Activated CD4-positive, alpha-beta T cell treated with anti-CD3 and anti-CD28 coated beads for 24 hours (primary cell): ENCODE results near the gene LINGO1.

Experiments
- DNase-seq, 2 donors: peaks; one replicate each; pipeline ENCODE4 v3.0.0-alpha.2; 2020; ENCODE audit warnings: low read depth in 2 of 2

Gene LINGO1

DNA sequence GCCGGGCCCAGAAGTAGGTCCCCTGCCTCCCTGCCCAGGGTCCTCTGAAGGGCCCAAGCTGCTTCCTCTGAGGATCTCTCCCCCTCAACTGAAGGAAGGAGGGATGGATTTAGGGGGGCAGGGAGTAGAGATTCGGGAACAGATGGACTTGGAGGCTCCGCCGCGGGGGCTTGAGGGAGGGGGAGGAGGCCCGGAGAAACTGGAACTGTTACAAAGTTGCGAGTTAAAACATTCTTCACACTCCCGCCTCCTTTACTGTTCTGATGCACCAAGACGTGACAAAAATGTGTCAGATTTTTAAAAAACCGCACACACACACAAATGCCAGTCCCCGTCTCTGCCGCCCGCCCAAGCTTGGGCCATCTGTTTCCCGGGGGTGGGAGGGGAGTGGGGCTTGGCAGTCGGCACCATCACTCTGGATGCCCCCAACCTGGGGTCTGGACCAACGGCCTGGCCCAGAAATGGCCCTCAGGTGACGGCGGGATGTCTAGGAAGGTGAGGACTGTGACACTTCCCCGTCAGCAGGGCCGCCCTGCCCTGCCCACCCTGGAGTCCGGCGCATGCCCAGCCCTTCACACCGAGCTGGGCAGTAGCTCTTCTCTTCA, 25.0 kb upstream of the LINGO1 start:
- no peak for DNase-seq

DNA sequence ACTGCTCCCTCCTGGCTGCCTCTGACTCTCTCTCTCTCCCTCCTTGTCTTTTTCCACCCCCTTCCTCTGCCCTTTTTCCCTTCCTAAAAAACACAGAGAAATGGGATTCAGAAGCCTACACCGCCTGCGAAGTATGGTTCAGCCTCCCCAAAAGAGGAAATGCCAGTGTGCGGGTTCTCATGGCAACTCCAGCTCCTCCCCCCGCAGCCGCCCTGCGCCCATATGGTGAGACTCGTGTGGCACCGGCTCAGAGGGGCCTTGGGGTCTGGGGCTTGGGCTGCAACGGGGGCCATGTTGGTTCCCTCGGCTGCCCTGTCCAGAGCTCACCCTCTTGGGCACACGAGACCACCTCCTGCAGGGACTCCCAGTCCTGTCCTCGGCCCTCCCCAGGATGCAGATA, 23.6 kb upstream of the LINGO1 start:
- no peak for DNase-seq

DNA sequence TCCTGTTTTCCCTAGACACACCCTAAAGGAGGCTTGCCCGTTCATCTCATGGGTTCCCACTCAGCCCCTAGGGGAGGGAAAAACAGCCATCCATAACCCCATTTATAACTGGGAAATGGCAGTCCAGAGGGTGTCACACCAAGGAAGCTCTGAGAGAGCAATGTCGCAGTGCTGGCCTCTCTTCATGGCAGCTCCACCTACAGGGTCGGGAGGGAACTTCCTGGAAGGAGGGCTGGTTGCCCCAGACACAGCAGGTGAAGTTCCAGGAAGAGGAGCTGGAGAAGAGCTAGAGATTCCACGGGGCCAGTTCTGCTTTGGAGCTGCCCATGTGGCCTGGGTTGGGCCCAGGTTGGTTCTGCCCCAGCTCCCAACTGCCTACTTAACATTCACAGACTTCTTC, 22.3 kb upstream of the LINGO1 start:
- DNase-seq: no peak

DNA sequence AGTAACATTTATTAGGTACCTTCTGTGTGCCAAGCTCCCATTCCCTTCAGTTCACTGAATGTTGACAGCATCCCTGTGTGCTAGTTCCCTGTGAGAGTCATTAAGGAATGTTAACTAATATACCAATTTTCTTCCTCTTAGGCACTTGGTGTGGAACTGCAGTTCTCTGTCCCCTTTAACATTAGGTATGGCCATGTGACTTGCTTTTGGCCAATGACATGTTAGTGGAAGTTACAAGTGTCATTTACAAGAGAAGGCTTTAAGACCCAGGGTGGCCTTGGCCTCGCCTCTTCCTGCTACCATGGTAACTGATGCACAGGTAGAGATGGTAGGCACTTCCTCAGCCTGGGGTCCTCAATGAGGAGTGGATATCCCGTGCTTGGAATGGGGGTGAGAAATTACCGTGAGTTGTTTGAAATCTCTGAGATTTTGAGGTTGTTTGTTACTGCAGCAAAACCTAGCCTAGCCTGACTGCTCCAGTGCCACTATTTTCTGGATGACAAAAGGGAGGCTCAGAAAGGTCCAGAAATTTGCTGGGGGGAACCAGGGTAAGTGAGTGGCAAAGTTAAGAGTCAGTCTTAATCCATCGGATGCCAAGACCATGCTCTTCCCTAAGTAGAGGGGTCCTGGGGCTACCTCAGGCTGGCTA, 21.2 kb upstream of the LINGO1 start:
- DNase-seq: no peak

DNA sequence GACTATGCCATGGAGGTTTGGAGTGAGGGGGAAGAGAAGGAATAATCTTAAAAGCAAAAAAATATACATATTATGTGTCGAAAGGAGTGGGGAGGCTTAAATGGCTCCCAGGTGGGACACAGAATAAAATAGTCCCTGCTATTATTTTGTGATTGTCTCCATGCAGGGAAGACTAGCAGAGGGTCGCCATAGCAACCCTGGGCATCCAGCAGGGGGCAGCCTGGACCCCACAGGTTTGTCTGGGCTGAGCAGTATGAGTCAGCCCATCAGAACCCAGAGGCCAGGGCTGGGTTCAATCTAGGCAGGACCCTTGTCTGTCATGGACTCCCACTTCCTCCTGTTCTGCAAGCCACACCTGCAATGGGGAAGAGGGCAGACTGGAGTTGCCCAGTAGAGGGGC, 17.6 kb upstream of the LINGO1 start:
- no peak for DNase-seq

DNA sequence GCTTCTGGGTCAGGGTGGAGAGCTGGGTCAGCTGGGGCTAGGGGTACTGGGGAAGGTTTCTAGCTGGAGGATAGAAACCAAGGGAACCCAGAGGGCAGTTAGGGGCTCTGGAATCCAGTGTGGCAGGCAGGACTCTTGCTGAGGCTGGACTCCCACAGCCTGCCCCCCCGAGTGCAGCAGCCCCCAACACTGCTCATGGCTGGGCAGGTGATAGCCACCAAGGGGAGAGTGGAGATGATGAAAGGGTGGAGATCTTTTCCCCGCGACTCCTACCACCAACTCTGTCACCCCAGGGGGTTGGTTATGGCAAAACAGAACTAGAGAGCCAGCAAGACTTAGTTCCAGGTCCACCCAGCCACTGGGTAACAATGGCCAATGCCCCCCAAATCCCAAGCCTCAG, 16.9 kb upstream of the LINGO1 start:
- no peak for DNase-seq

DNA sequence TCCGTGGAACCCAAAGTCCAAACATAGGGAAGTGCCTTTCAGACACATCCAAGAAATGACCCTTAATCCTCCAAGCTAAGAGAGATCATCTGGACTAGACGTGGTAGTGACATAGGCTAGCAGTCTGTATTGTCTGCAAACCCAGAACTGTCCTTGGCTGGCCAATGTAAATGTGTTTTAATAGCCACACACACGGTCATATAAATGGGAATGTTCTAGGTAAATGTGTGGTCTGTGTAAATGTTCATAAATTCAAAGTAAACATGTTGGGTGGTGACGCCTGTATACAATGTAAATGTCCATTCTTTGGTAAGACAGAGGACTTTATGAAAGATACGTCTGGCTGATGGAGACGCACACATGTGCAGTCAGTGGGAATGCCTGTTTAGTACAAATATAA, 16.3 kb upstream of the LINGO1 start:
- DNase-seq: no peak

DNA sequence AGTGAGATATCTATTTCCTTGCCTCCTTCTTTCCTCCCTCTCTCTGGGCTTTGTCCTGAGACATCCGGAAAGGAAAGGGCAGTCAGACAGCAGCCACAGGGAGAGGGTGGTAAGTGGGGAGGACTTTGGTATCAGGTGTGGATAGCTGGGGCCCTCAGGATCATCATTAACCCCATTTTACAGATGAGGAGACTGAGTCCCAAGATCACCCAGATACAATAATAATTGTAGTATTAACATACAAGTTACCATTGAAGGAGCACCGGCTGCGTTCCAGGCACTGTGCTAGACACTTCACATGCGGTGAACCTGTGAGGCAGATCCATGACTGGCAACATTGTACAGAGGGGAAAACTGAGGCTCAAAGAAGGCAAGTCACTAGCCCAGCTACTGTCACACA, 15.2 kb upstream of the LINGO1 start:
- no peak for DNase-seq

DNA sequence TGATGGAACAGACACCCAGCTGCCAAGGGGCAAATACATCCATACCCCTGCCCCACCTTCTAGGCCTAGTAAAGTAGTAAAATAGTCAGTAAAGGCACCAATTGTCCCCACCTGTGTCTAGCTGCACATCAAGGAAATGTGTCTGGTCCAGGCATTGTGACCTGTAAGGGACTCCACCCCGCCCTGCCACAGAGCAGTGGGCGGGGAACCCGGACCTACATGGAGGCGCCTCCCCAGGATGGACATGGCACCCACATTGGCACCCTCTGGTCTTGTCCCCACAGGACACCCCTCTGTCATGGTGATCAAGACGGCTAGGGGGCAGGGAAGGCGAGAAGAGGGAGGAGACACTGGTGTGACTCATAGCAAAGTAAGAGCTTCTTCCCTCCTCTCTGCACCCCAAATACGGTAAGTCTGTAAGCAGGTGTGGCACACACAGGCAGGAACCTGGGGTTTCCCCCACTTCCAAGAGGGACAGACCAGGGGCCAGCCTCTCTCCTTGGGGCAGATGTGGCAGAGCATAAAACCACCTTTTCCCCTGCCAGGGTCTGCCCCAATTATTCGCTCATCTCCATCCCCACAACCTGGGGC, 13.5 kb upstream of the LINGO1 start:
- DNase-seq: no peak

DNA sequence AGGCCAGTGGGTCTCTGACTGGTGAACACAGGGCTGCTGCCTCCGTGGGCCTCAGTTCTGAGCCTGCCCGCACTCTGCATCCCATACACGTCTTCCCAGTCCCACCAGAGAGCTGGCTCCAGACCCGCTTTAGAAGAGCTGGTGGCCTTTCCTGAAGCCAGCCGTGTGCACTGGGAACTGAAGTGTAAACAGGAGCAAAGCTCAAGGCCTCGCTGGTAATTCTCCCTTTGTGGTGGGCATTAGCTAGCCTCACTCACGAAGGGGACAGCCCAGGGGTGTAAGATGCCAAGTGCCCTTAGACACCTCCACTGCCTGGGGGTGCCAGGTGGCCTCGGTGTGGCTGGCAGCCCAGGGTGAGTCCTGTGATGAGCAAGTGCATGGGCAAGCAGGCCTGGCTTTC, 12.9 kb upstream of the LINGO1 start:
- DNase-seq: no peak

DNA sequence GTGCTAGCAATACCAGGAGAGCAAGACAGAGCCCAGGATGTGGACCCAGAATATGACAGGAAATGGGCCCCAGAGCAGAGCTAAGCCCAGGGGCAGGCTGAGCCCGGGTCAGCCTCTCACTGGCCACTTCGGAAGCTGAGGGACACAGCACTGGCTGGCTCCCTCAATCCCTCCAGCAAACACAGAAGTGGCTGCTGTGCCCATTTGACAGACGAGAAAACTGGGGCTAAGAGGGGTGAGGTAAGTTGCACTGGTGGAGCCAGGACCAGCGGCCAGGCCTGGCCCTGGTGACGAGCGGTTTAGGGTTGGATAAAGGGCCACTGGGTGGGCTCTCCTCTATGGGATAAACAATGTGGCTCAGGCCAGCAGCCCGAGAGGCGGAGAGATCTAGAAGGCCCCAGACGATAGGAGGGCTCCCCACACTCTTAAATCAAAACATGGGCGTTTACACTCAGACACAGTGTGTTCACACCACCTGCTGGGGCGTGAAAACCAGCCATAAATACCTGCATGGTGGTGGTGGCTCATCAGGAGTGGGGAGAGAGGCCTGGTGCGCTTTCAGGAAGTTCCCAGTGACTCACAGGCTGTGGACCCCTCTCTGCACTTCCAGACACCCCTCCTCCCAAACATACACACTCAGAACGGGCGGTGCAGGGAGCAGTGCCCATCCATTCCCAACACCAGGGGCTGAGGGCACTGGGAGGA, 12.0 kb upstream of the LINGO1 start:
- no peak for DNase-seq

DNA sequence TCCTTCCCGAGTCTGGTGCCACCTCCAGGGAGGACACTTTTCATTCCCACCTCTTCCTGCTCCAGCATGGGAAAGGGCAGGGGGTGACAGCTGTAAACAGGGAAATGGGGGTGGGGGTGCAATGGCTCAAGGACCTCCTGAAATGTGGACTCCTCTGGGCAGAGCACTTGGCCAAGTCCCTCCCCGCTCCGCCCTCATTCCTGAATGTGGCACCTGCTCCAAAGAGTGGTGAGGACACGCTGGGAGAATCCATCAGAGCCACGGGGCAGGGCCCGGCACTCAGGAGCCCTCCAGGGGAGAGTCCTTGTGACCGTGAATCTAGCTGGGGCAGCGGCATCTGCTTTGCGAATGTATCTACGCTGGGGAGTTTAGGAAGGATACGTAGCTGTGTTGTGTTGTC, 11.1 kb upstream of the LINGO1 start:
- no peak for DNase-seq

DNA sequence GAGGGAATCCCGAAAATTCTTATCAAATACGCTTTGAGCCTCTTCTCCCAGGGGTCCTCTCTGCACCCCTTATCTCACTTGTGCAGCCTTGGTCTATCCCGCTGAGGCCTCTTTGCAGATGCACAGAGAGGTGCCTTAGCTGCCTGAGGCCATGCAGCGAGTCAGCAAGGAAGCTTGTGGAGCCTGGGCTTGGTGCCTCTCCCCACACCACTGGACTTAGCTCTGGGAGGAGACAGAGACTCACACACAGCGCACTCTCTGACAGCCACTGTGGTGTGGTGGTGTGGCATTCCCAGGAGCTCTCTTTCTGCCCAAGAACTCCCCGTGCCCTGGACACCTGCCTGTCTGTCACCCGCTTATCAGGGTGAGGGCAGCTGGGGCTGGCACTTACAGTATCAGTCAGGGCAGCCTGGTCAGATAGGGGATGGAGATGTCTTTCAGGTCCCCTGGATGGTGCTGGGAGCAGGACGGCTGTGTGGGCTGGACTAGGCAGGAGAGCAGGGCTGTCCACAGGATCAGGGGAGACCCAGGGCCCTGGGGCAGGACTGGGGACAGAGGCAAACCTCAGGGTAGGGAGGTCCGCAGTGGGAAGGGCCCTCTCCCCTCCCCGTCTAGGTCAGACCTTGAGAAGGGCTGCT, 10.2 kb upstream of the LINGO1 start:
- no peak for DNase-seq

DNA sequence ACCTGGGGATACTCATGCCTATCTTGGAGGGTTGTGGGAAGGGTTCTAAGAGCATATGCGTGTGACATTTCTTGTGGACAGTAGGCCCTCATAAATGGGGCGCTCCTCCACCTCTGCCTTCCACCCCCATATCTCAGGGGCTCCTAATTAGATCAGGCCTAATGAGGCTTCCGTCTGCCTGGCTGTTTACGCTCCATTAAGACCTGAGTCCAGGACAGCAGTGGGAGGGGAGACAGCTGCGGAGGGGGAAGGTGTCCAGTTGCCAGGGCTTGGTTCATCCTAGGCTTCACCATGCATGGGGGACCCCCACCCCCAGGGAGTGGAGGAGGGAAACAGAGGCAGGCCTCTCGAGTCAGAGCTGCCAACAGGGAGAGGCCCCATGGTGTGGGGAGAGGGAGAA, 9.3 kb upstream of the LINGO1 start:
- DNase-seq: no peak

DNA sequence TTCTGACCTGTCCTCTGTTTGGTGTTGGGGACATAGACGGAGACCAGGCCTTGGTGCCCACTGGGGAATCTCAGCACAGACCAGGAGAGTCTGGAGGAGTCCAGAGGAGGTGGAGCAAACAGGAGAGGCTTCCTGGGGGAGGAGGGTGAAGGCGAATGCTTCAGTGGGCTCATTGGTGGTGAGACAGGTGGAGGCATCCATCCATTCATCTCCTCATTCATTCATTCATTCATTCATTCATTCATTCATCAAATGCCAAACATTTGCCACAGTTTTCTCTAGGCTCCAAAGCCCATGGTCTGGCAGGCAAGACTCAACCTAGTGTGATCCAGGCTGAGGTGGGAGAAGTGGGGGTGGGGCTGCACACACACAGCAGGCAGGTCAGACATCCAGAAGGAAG, 7.9 kb upstream of the LINGO1 start:
- DNase-seq: no peak

DNA sequence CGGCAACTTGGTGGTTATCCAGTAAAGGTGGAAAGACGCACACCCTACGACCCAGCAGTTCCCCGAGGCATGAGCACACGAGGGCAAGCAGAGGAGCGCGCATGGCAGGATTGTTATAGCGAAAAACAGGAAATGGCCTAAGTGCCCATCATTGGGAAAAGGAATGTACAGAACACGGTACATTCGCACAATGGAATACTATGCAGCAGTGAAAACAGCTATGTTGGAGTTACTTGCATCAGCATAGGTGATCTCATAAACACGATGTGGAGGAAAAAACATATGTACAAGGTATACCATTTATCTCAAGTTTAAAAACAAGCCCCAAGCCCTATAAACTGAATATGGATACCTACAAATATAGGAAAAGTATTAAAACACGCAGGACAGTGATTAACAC, 6.7 kb upstream of the LINGO1 start:
- no peak for DNase-seq

DNA sequence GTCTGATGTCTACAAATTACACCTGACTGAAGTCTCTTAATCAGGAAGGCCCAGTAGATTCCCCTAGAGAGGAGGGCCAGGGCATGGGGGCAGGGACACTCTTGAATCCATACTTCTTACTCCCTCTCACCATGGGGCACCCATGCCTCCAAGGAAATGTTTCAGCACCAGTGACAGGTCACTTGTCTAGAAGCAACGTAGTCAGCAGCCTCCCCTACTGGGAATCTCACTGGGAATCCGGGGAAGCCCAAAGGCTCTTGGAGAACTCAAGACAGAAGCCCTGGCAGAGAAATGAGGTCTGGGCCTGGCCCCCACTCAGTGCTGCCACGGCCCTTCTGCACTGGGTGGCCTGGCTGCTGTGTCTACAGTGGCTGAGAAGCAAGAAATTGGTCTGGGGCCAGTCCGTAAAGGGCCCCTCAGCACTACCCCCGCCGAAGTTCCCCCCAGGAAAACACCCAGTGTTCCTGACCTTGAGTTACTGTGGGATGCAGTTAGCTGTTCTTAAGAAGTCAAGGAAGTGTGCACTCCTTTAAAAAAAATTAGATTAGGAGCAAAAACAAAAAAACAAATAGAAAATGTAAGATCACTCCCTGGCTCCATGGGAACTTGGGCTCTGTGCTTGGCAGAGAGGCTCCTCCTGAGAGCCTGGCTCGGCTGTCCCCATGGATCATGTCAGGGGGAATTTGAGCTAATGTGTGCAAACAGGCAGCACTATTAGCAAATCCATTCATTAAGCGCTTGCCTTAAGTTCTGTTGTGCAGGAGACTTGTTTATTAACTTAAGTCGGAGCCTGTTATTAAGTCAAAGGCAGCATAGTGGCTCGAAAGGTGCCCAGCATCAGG, 5.4 kb upstream of the LINGO1 start:
- DNase-seq: no peak

DNA sequence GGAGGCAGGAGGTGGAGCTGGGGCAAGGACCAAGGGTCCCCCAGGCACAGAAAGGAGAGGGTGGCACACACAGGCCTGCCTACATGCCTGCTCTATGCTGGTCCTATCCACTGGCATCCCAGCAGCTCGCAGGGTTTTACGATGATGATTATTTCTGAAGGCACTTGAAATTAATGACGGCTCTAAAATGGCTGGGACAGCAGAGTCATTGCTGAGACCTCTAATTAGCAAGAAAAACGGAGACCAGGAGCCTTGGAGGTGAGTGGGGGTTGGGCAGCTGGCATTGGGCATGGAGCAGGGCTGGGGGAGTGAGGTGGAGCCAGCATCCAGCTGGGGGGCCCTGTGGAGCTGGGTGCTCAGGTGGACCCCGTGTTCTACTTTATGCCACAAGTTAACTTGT, 3.5 kb upstream of the LINGO1 start:
- no peak for DNase-seq

DNA sequence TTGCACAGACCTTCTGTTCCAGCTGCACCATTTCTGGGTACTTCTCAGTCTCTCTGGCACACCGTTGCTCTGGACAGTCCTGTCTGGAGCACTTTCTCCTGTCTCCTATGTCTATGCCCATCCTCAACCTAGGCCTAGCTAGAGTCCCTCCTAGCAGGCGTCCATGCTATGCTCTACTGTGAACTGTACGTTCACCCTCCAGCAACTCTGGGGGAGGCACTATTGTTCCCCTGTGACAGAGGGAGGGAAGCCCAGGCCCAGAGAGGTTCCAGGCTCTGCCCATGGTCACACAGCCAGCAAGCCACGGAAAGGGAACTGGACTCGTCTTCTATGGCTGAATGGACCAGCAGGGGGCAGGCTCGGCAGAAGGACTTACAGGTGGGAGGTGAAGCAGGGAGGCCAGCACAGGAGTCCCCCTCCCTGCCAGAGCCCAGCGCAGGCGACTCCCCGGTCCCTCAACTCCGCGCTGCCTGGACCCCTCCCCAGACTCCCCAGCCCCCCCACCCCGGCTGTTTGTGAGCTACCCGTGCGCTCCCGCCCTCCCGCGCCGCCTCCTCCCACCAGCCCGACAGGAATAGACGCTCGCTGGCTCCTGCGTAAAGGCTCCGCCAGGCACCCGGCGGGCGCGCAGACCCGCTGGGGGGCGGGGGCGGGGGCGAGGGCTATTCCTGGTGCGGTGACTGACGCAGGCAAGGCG, 1.7 kb upstream of the LINGO1 start:
- DNase-seq: peak; percentile 36 to 62

DNA sequence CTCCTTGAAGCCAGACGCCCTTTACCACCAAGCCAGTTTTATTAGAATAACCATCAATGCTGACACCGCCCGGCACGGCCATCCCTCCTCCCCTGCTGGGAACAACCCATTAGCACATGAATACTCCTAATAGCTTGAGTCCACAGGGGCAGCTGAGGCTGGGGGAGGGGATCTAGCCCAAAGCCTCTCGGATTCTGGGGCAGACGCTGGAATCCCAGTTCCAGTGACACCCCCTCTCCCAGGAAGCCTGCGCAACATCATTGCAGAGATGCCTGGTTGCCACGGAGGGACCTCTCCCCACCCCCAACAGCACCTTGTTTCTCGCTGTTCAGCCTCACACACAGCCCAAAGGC, 1.2 kb upstream of the LINGO1 start:
- DNase-seq: no peak
